H1 (cell line): ENCODE results near the gene FADS6. TPM values are rescaled to one million over a fixed set of nuclear protein-coding genes. Genes with fewer than 3 reads are reported as not detected.

Experiments used
- CTCF ChIA-PET: fragments of 300-600 bp; sonication (Branson Sonifier 250); formaldehyde crosslinking; loops from one replicate; lab custom pipeline; 2021; ENCODE audit not compliant: partially characterized antibody; lab: Charles Lee
- POLR2A ChIA-PET: fragments of 300-600 bp; sonication (Branson Sonifier 250); formaldehyde crosslinking; loops from one replicate; lab custom pipeline; 2021; ENCODE audit warnings: inconsistent platforms; ENCODE audit not compliant: partially characterized antibody; lab: Charles Lee
- DNase-seq, 2 experiments: peaks; one replicate each; pipeline versions ENCODE4 v3.0.0 to v3.0.0-alpha.2; 2010 to 2022; ENCODE audit warnings: low spot score in 2 of 2, low read depth in 1 of 2, mixed read lengths in 1 of 2
- FAIRE-seq: peaks from 2 replicates; lab custom pipeline; 2011; peaks lifted over from hg19 to GRCh38; lab: Jason Lieb, UNC
- H2AFZ ChIP-seq: 2 replicates; pipeline ENCODE4 v1.8.1; 2012; ENCODE audit warnings: low read length, inconsistent platforms
- H2AK5ac ChIP-seq: 2 replicates; pipeline ENCODE4 v1.6.1; 2013; ENCODE audit warnings: low read depth, low read length
- H2BK120ac ChIP-seq: replicated peaks from 2 replicates; pipeline ENCODE3; 2013; ENCODE audit warnings: low read depth, low read length, inconsistent platforms
- H2BK12ac ChIP-seq: 2 replicates; pipeline ENCODE4 v1.6.1; 2013; ENCODE audit warnings: low read depth, low read length
- H2BK15ac ChIP-seq: 2 replicates; pipeline ENCODE4 v1.6.1; 2013; ENCODE audit warnings: low read length
- H2BK20ac ChIP-seq: 2 replicates; pipeline ENCODE4 v1.6.1; 2013; ENCODE audit warnings: low read length
- H2BK5ac ChIP-seq: 2 replicates; pipeline ENCODE4 v1.6.1; 2013; ENCODE audit warnings: low read depth, low read length
- H3K14ac ChIP-seq: 2 replicates; pipeline ENCODE4 v1.6.1; 2013; ENCODE audit warnings: inconsistent platforms; ENCODE audit not compliant: insufficient read length
- H3K18ac ChIP-seq: 2 replicates; pipeline ENCODE4 v1.6.1; 2013; ENCODE audit warnings: low read length; ENCODE audit errors: extremely low read depth
- H3K23ac ChIP-seq: 2 replicates; pipeline ENCODE4 v1.6.1; 2013; ENCODE audit warnings: inconsistent platforms; ENCODE audit not compliant: insufficient read length
- H3K23me2 ChIP-seq: 2 replicates; pipeline ENCODE4 v1.6.1; 2013; ENCODE audit warnings: low read depth, low read length
- H3K27ac ChIP-seq: 2 replicates; pipeline ENCODE4 v1.6.1; 2011; ENCODE audit warnings: low read depth, low read length, inconsistent platforms
- H3K27me3 ChIP-seq, 4 experiments: replicated peaks in 1 of 4; 1 replicate in 1 of 4; 2 replicates in 3 of 4; pipeline versions ENCODE4 v1.6.1 to v1.8.1; 2011 to 2013; ENCODE audit warnings: low read length in 3 of 4, mild to moderate bottlenecking in 3 of 4, inconsistent platforms in 2 of 4, mixed read lengths in 2 of 4, moderate library complexity in 1 of 4; ENCODE audit not compliant: control insufficient read depth in 3 of 4, insufficient read depth in 3 of 4; ENCODE audit errors: extremely low read depth in 1 of 4
- H3K36me3 ChIP-seq, 4 experiments: 2 replicates each; pipeline versions ENCODE4 v1.6.1 to v1.8.1; 2011 to 2013; ENCODE audit warnings: mild to moderate bottlenecking in 4 of 4, low read length in 3 of 4, moderate library complexity in 2 of 4, control low read depth in 1 of 4, inconsistent platforms in 1 of 4; ENCODE audit not compliant: insufficient read depth in 4 of 4, control insufficient read depth in 2 of 4
- H3K4ac ChIP-seq: replicated peaks from 2 replicates; pipeline ENCODE3; 2013; ENCODE audit warnings: low read length, low read depth, mixed read lengths, inconsistent platforms; ENCODE audit not compliant: insufficient read length
- H3K4me1 ChIP-seq, 4 experiments: replicated peaks in 1 of 4; 1 replicate in 1 of 4; 2 replicates in 3 of 4; pipeline versions ENCODE4 v1.6.1 to v1.8.1; 2011 to 2013; ENCODE audit warnings: low read length in 3 of 4, inconsistent platforms in 2 of 4, mixed read lengths in 1 of 4; ENCODE audit not compliant: insufficient read depth in 4 of 4, control insufficient read depth in 3 of 4
- H3K4me2 ChIP-seq, 2 experiments: 2 replicates each; pipeline versions ENCODE4 v1.6.1 to v1.8.1; 2011 to 2013; ENCODE audit warnings: low read depth in 2 of 2, low read length in 2 of 2, control low read depth in 1 of 2, inconsistent platforms in 1 of 2, mild to moderate bottlenecking in 1 of 2; ENCODE audit not compliant: insufficient read depth in 1 of 2
- H3K4me3 ChIP-seq, 4 experiments: fragments of 200-600, 300-600 bp in 1 of 4; sonication (generic), shearing (Covaris generic), sonication (Bioruptor Twin) in 1 of 4; 2 replicates each; pipeline versions ENCODE4 v1.5.1 to v1.8.1; 2011 to 2016; ENCODE audit warnings: low read length in 4 of 4, low read depth in 3 of 4, control low read depth in 2 of 4, inconsistent platforms in 2 of 4, mild to moderate bottlenecking in 2 of 4, mixed read lengths in 1 of 4, moderate library complexity in 1 of 4; ENCODE audit not compliant: insufficient read depth in 2 of 4; ENCODE audit errors: extremely low read depth in 1 of 4
- H3K56ac ChIP-seq: replicated peaks from 2 replicates; pipeline ENCODE3; 2013; ENCODE audit warnings: low read depth, mild to moderate bottlenecking, mixed read lengths, low read length, inconsistent platforms; ENCODE audit not compliant: insufficient read length
- H3K79me1 ChIP-seq: 2 replicates; pipeline ENCODE4 v1.6.1; 2013; ENCODE audit warnings: low read depth, low read length, control low read depth
- H3K79me2 ChIP-seq, 2 experiments: 2 replicates each; pipeline versions ENCODE4 v1.6.1 to v1.8.1; 2012 to 2013; ENCODE audit warnings: low read length in 2 of 2, mild to moderate bottlenecking in 2 of 2, inconsistent platforms in 1 of 2; ENCODE audit not compliant: insufficient read depth in 2 of 2, control insufficient read depth in 1 of 2
- H3K9ac ChIP-seq, 4 experiments: replicated peaks in 1 of 4; 1 replicate in 1 of 4; 2 replicates in 3 of 4; pipeline versions ENCODE4 v1.6.1 to v1.8.1; 2011 to 2013; ENCODE audit warnings: low read depth in 3 of 4, low read length in 3 of 4, control low read depth in 2 of 4, mild to moderate bottlenecking in 2 of 4, moderate library complexity in 2 of 4, inconsistent platforms in 1 of 4; ENCODE audit errors: extremely low read depth in 1 of 4
- H3K9me3 ChIP-seq, 2 experiments: 2 replicates each; pipeline versions ENCODE4 v1.6.1 to v1.8.1; 2012 to 2013; ENCODE audit warnings: mild to moderate bottlenecking in 2 of 2, moderate library complexity in 2 of 2, control low read depth in 1 of 2, inconsistent platforms in 1 of 2, low read depth in 1 of 2, low read length in 1 of 2, mixed read lengths in 1 of 2; ENCODE audit not compliant: insufficient read depth in 2 of 2
- H4K20me1 ChIP-seq, 2 experiments: replicated peaks in 1 of 2; 2 replicates each; pipeline versions ENCODE3 to v1.8.1; 2011 to 2013; ENCODE audit warnings: inconsistent platforms in 2 of 2, low read length in 2 of 2, mild to moderate bottlenecking in 1 of 2; ENCODE audit not compliant: insufficient read depth in 2 of 2, control insufficient read depth in 1 of 2
- H4K5ac ChIP-seq: 2 replicates; pipeline ENCODE4 v1.6.1; 2013; ENCODE audit warnings: low read length, low read depth, mixed read lengths, inconsistent platforms; ENCODE audit not compliant: insufficient read length
- H4K8ac ChIP-seq: 2 replicates; pipeline ENCODE4 v1.8.0; 2013; ENCODE audit warnings: mild to moderate bottlenecking, moderate library complexity, low read length, inconsistent platforms; ENCODE audit not compliant: insufficient read depth; ENCODE audit errors: extremely low read depth
- H4K91ac ChIP-seq: replicated peaks from 2 replicates; pipeline ENCODE3; 2013; ENCODE audit warnings: low read length, mixed read lengths, inconsistent platforms; ENCODE audit not compliant: insufficient read length
- BCL11A ChIP-seq, 2 experiments: IDR thresholded peaks; one replicate each; pipeline ENCODE4 v1.6.1; 2011; ENCODE audit warnings: low read depth in 2 of 2, low read length in 2 of 2, mild to moderate bottlenecking in 2 of 2
- CBX5 ChIP-seq: fragments of 300-800, 300-1000 bp; sonication (generic); IDR thresholded peaks from 2 replicates; pipeline ENCODE4 v1.7.1; 2016; ENCODE audit warnings: antibody characterized with exemption, low read length, low read depth
- POLR2AphosphoS5 ChIP-seq: IDR thresholded peaks from 2 replicates; pipeline ENCODE4 v1.6.1; 2011; ENCODE audit warnings: low read depth, low read length
- SIX5 ChIP-seq: IDR thresholded peaks from 2 replicates; pipeline ENCODE4 v1.6.1; 2011; ENCODE audit warnings: mild to moderate bottlenecking, low read depth, low read length
- SP4 ChIP-seq: IDR thresholded peaks from 2 replicates; pipeline ENCODE4 v1.6.1; 2012; ENCODE audit warnings: low read length, inconsistent platforms
- WGBS, 2 experiments: shearing (Covaris generic) in 1 of 2; methylation state at CpG; one replicate each; pipeline versions ENCODE4 v1.1.6 to v1.1.7; 2013 to 2015; ENCODE audit warnings: low lambda C conversion rate in 2 of 2, mixed read lengths in 2 of 2, inconsistent platforms in 1 of 2, low coverage in 1 of 2, missing lambda C conversion rate in 1 of 2; ENCODE audit not compliant: insufficient replicate concordance in 2 of 2, insufficient coverage in 1 of 2, insufficient read length in 1 of 2; ENCODE audit errors: extremely low coverage in 1 of 2, missing lambda C conversion rate in 1 of 2; 5-methylcytosine and 5-hydroxymethylcytosine counted together
- polyA plus RNA-seq, 7 experiments: library from polyadenylated mRNA; depleted of rRNA in 3 of 7; stranded (reverse) in 5 of 7; unstranded in 2 of 7; fragments of >200 nt in 5 of 7; fragments of 200-250 nt in 2 of 7; gene quantifications; 1 replicate in 5 of 7; 2 replicates in 1 of 7; 4 replicates in 1 of 7; pipeline versions ENCODE4 v1.2.1 to v1.2.3, GENCODE V29; 2011 to 2013; ENCODE audit warnings: missing spikeins in 2 of 7, mixed read lengths in 2 of 7
- total RNA-seq: library from RNA; stranded (reverse); fragmentation: NEBNext Ultra II Directional; extraction: Animal tissue kit (Norgen Biotek cat#: 25700); gene quantifications from 2 replicates; pipeline ENCODE4 v1.2.1, GENCODE V29; 2021
- TF ChIP-seq, protein P1 (sequence below): IDR thresholded peaks from 2 replicates; pipeline ENCODE4 v1.6.1; 2011; ENCODE audit warnings: low read length, improper control_type of control experiment
- TF ChIP-seq, protein P2 (sequence below): IDR thresholded peaks from 2 replicates; pipeline ENCODE4 v1.6.1; 2012; ENCODE audit warnings: inconsistent platforms
- TF ChIP-seq, protein P3 (sequence below): IDR thresholded peaks from 2 replicates; pipeline ENCODE4 v1.6.1; 2012; ENCODE audit warnings: inconsistent platforms

FADS6 gene
- total and polyA plus RNA-seq, 2 of the 8 experiments (the other 6 are each of a cell fraction or from before 2014, with no cell fraction given), result 0.56 to 2.5 TPM

DNA sequence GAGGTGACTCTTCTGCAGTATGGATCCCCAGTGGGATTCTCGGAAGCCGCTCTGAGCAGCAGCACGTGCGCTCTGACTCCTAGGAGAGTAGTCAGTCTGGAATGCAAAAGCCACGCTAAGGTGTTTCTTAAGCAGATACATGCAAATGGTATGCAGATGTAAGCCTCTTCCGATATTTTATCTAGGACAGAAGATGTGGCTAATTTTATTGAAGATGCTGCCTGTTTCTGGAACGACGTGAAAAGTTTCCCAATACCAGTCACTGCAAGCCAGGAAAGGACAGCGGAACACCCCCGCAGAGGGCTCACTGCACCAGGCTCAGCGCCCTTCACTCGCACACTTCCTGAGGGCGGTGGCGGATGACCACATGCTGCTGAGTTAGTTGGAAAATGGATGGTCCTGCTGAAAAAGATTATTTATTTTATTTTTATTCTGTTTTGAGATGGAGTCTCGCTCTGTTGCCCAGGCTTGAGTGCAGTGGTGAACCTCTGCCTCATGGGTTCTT, 10.1 kb downstream of the FADS6 start:
- Histone ChIP-seq H3K18ac (no peak overlapping the region), H3K79me2 (no peaks in the 10 kb centered on the region), H3K4me2 (no peak overlapping the region), H4K5ac (no peak overlapping the region), H3K56ac (no peak overlapping the region), H2BK20ac (no peak overlapping the region), H3K4me1 (peaks cover 3 to 8% (median 5%) of the 10 kb centered on the region in 4 experiments; a peak in 6 of 7 replicates), H3K4ac (no peak overlapping the region), H2BK15ac (no peak overlapping the region), H4K8ac (peak overlapping the region; percentile 45; the same call in 1 of the 2 replicates), H3K23me2 (no peaks in the 10 kb centered on the region), H2AK5ac (no peak overlapping the region; the same call in 1 of the 2 replicates), H3K27me3 (peaks cover 0 to 2% (median 0%) of the 10 kb centered on the region in 4 experiments; a peak in 2 of 7 replicates), H2AFZ (no peak overlapping the region), H2BK12ac (no peak overlapping the region), H3K4me3 (no peak overlapping the region), H3K9me3 (no peaks in the 10 kb centered on the region), H3K23ac (no peak overlapping the region), H2BK120ac (no peak overlapping the region), H4K91ac (no peak overlapping the region), H2BK5ac (no peak overlapping the region), H3K14ac (no peak overlapping the region), H3K9ac (no peak overlapping the region), H3K79me1 (no peaks in the 10 kb centered on the region), H3K27ac (no peak overlapping the region), H4K20me1 (no peaks in the 10 kb centered on the region), H3K36me3 (no peaks in the 10 kb centered on the region)
- ChIA-PET CTCF (interaction anchor here (1.0 to 81.0 kb wide), 4 partner anchors 12 to 65 kb away, joined by 3 to 2981 read pairs (median 8); partner anchors contain the start of genes GRIN2C and NAT9), POLR2A (interaction anchor here (1.5 to 2.3 kb wide), 2 partner anchors 10 kb away, joined by 3 to 12 read pairs; partner anchors contain the start of genes FADS6 and FDXR)
- 74% methylated on average over 15 of the region's 15 CpGs; no CpG with 5 or more reads in 1 of the 2 experiments for WGBS, 2 experiments
- DNase-seq, result no peak
- TF ChIP-seq SIX5 (no peak), BCL11A (IDR thresholded peaks at IDR 0.05; ENCODE audit: low read depth in 2 of 2, low read length in 2 of 2) (no peak), SP4 (no peak), POLR2AphosphoS5 (no peak), CBX5 (no peak)
- TF ChIP-seq, protein P1, sequence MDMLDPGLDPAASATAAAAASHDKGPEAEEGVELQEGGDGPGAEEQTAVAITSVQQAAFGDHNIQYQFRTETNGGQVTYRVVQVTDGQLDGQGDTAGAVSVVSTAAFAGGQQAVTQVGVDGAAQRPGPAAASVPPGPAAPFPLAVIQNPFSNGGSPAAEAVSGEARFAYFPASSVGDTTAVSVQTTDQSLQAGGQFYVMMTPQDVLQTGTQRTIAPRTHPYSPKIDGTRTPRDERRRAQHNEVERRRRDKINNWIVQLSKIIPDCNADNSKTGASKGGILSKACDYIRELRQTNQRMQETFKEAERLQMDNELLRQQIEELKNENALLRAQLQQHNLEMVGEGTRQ, result no peak
- TF ChIP-seq, protein P2, sequence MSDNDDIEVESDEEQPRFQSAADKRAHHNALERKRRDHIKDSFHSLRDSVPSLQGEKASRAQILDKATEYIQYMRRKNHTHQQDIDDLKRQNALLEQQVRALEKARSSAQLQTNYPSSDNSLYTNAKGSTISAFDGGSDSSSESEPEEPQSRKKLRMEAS, result peak; percentile 58; the same call in 1 of the 2 replicates
- TF ChIP-seq, protein P3, sequence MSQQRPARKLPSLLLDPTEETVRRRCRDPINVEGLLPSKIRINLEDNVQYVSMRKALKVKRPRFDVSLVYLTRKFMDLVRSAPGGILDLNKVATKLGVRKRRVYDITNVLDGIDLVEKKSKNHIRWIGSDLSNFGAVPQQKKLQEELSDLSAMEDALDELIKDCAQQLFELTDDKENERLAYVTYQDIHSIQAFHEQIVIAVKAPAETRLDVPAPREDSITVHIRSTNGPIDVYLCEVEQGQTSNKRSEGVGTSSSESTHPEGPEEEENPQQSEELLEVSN, result 0 out of 2 replicates have a peak, but pooled peaks have one; percentile 10
- FAIRE-seq, result no peak
